ENCODE data around the gene CTIF.

Gene CTIF

DNA sequence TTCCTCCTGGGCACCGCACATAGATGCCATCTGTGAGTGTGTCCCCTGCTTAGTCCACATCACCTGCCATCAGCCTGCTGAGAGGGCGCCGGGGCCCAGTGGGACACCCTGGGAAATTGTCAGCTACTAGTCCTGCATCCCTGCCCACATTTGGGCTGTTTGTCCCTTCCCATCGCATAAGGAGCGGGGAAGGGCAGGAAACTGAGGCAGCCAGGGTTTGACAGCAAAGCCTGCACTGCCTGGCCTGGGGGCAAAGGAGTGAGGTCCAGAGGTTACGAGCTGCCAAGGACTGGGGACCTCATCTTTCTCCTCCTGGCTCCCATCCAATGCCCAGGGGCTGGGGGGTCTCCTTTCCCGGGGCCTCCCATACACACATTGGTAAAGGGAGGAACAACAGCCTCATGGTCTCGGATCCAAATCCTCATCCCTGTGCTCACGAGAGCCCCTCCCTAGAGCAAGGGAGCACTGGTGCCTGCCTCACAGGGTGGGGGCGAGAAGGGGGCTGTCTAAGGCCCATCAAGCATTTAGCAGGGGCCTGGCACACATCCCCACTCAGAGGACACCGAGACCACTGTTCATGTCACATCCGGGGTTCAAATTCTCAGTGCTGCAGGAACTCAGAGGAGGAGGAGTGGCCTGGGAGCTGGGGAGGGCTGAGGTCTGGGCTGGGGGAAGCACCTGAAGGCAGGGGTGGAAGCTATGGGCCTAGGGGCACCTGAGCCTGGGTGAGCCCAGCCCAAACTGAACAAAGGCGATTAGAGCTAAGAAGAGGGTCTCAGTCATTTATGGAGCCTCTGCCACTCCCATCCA, 298.2 kb downstream of the CTIF start:
- no peak for DNase-seq (ENCODE audit: low read depth)
- no peak overlapping the region for H3K4me3 ChIP-seq (ENCODE audit: low read depth, low read length)
- TF ChIP-seq, protein P1, sequence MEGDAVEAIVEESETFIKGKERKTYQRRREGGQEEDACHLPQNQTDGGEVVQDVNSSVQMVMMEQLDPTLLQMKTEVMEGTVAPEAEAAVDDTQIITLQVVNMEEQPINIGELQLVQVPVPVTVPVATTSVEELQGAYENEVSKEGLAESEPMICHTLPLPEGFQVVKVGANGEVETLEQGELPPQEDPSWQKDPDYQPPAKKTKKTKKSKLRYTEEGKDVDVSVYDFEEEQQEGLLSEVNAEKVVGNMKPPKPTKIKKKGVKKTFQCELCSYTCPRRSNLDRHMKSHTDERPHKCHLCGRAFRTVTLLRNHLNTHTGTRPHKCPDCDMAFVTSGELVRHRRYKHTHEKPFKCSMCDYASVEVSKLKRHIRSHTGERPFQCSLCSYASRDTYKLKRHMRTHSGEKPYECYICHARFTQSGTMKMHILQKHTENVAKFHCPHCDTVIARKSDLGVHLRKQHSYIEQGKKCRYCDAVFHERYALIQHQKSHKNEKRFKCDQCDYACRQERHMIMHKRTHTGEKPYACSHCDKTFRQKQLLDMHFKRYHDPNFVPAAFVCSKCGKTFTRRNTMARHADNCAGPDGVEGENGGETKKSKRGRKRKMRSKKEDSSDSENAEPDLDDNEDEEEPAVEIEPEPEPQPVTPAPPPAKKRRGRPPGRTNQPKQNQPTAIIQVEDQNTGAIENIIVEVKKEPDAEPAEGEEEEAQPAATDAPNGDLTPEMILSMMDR (IDR thresholded peaks at IDR 0.05; ENCODE audit: control insufficient read depth, extremely low read depth, insufficient read depth): no peak

DNA sequence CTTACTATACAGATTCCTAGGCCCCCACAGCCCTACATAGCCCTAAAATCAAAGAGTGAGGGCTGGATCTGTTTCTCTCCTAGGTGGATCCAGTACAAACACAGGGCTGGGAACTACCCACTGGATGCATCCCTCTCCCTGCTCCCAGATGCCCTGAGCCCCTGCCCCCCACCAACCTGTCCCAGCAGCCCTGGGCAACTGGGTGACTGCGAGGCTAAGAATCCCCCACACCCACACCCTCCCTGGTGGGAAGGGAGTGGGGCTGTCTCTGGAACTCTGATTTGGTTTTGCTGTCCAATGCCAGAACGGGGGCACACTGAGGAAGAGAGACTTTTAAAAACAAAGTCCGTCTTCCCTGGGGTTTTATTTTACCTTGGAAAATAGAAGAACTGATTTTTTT, 298.8 kb downstream of the CTIF start:
- TF ChIP-seq, protein P1 (IDR thresholded peaks at IDR 0.05; ENCODE audit: control insufficient read depth, extremely low read depth, insufficient read depth): no peak
- DNase-seq (ENCODE audit: low read depth): no peak
- no peak overlapping the region for H3K4me3 ChIP-seq (ENCODE audit: low read depth, low read length)

DNA sequence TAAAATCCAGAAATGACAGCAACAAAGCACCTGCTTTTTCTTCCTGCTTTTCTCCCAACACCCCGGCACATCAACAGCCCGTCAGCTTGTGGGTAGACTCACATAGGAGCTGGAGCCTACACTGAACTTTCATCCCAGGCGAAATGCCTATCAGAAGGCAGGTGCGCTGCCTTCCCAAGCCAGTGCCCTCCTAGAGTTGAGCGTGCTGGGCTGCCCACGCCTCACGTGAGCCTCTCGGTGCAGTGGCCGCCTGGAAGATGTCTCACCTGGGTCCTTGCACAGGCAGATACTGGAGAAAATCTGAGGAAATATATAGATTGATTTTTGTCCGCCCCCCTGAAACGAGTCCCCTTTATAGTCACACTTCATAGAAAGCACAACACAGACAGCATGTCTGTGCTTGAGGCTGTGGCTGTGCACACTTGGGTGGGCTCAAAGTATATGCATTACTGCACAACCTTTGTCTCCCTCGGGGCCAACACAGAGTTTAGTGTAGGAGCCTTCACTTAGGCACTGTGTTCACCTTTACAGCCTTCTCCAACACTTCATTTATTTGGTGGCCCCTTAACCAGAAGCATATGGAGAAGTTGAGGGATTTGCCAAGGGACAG, 299.4 kb downstream of the CTIF start:
- DNase-seq (ENCODE audit: low read depth): no peak
- no peak overlapping the region for H3K4me3 ChIP-seq (ENCODE audit: low read depth, low read length)
- TF ChIP-seq, protein P1 (IDR thresholded peaks at IDR 0.05; ENCODE audit: control insufficient read depth, extremely low read depth, insufficient read depth): no peak

DNA sequence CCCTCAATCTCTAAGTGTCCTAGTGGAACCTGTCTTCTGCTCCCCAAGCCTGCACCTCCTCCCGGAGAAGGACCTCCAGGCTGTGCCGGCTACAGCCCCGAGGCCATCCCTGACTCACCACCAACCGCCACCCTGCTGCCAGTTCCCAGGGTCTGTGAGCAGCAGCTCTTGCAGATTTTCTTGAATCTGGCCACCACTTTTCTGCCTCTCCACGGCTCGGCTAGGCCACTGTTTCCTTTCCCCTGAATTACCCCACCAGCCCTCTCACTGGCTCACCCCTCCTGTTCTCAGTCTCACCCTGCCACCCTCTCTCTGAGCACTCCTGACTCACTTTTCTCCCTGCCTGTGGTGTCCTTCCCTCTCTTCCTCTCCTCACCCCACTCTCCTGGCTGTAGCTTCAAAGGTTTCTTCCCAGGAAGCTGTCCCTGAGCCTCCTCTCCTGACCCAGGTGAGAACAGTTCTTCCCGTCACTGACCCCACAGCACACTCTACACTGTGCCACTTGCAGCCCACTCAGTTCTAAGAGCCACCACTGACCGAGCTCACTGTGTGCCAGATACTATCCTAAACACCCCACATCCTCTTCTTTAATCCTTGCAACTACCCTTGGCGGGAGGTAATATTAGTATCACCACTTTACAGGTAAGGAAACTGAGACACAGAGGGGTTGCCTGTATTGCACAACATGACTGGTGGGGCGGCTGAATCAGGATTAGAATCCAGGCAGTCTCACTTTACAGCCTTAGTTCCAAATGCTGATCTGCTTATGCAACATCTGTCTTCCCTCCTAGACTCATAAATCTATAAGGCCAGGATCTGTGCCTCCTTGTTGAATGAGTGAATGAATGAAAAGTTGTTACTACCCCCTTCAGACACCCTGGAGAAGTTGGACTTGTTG, 300.3 kb downstream of the CTIF start:
- no peak overlapping the region for H3K4me3 ChIP-seq (ENCODE audit: low read depth, low read length)
- DNase-seq (ENCODE audit: low read depth): no peak
- TF ChIP-seq, protein P1 (IDR thresholded peaks at IDR 0.05; ENCODE audit: control insufficient read depth, extremely low read depth, insufficient read depth): no peak

DNA sequence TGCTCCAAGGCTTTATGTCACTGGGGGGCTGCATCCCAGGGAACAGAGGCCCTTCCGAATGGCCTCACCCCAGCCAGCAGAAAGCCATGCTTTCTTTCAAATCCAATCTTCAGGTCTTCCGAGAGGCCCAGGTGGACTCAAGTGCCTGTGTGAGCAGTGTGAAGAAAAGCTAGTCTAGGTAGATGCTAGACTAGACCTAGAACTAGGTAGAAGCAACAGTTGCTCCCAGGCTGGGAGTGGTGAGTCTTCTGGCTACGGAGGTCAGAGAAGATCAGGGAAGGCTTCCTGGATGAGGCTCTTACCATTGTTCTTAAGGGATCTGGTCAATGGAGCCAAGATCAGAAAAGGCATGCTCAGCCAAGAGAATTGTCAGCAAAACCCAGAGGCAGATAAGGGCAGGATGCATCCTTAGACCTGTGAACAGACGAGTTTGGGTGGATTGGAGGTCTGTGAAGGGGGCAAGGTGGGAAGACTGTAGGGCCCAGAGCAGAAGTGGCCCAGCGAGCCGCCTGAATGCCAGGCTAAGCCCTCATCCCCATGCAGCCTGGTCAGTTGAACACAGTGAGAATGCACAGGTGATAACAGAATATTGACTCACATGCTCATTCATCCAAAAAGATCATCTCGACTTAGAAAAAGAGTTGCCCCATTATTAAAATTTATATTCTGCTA, 301.1 kb downstream of the CTIF start:
- no peak overlapping the region for H3K4me3 ChIP-seq (ENCODE audit: low read depth, low read length)
- TF ChIP-seq, protein P1 (IDR thresholded peaks at IDR 0.05; ENCODE audit: control insufficient read depth, extremely low read depth, insufficient read depth): no peak
- no peak for DNase-seq (ENCODE audit: low read depth)

DNA sequence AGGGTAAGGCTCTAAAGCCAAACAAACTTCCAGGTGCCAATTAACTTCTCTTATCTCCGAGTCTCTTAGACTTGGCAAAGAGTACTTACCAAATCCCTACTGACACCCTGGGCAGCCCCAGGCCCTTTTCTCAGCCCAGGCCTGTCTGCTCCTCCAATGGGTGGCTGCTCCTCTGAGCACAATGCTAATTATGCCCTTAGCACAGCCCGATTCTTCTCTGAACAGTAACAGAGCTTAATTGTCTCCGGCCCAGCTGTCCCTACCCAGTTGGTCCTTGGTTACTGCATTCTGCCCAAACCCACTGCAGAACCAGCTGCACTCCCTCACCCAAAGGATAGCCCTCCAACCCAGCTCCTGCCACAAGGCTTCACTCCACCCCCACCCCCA, 301.7 kb downstream of the CTIF start:
- DNase-seq (ENCODE audit: low read depth): no peak
- TF ChIP-seq, protein P1 (IDR thresholded peaks at IDR 0.05; ENCODE audit: control insufficient read depth, extremely low read depth, insufficient read depth): no peak
- no peak overlapping the region for H3K4me3 ChIP-seq (ENCODE audit: low read depth, low read length)
